Muscle layer of colon (tissue), 2 donors: ENCODE data around the gene KXD1.
"Not testable (repeated sequence)": the region's sequence is repeated elsewhere in the genome, so short reads cannot be mapped to it uniquely, and the experiment has no call there.

Experiments used
- H3K27ac ChIP-seq: one replicate; pipeline ENCODE4 v1.7.0; 2013; ENCODE audit warnings: low read depth, mild to moderate bottlenecking, low read length, moderate library complexity
- H3K27me3 ChIP-seq, 2 donors: one replicate each; pipeline ENCODE4 v1.7.0; 2013; ENCODE audit warnings: low read length in 2 of 2, mild to moderate bottlenecking in 2 of 2; ENCODE audit not compliant: insufficient read depth in 2 of 2, control insufficient read depth in 1 of 2
- H3K36me3 ChIP-seq: one replicate; pipeline ENCODE4 v1.7.0; 2013; ENCODE audit warnings: mild to moderate bottlenecking, low read length; ENCODE audit not compliant: insufficient read depth
- H3K4me1 ChIP-seq: one replicate; pipeline ENCODE4 v1.7.0; 2013; ENCODE audit warnings: mild to moderate bottlenecking, low read length; ENCODE audit not compliant: insufficient read depth
- H3K4me3 ChIP-seq, 2 donors: one replicate each; pipeline ENCODE4 v1.7.0; 2013; ENCODE audit warnings: low read length in 2 of 2, low read depth in 1 of 2, mild to moderate bottlenecking in 1 of 2, moderate library complexity in 1 of 2
- H3K9ac ChIP-seq: one replicate; pipeline ENCODE4 v1.7.0; 2013; ENCODE audit warnings: low read length
- H3K9me3 ChIP-seq: one replicate; pipeline ENCODE4 v1.7.0; 2013; ENCODE audit warnings: mild to moderate bottlenecking, low read length
- donor health status: abdominal sarcoma.
- donor health status: Adenocarcinoma of cecum.

The KXD1 gene

GRCh38 chr19:18587962-18588610, 30.4 kb downstream of the KXD1 start:
- Histone ChIP-seq H3K4me1 (peaks cover 12% of the 10 kb centered on the region), H3K9me3 (no peaks in the 10 kb centered on the region)

GRCh38 chr19:18588611-18589379, 31.1 kb downstream of the KXD1 start, which contains the start of gene REX1BD:
Gene REX1BD (plus strand): TSS chr19:18588798. CDS start chr19:18588802, 4 bp downstream.
- H3K9ac ChIP-seq: peak within 1 kb of the TSS; percentile 39
- H3K9me3 ChIP-seq: no peaks in the 10 kb centered on the region
- H3K36me3 ChIP-seq: peaks cover 7% of the 10 kb centered on the region
- peak within 1 kb of the TSS; percentile 30 to 75 for H3K4me3 ChIP-seq
- H3K27ac ChIP-seq: peak within 1 kb of the TSS; percentile 88
- peaks cover 12% of the 10 kb centered on the region for H3K4me1 ChIP-seq
- no peaks in the 10 kb centered on the region for H3K27me3 ChIP-seq

More at GRCh38 chr19:18587962-18588610, 30.4 kb downstream of the KXD1 start:
- H3K27me3 ChIP-seq: no peaks in the 10 kb centered on the region
- peak overlapping the region; percentile 30 to 75 for H3K4me3 ChIP-seq
- no peak overlapping the region for H3K9ac ChIP-seq
- peaks cover 7% of the 10 kb centered on the region for H3K36me3 ChIP-seq
- peak overlapping the region; percentile 88 for H3K27ac ChIP-seq

GRCh38 chr19:18589380-18590272, 32.0 kb downstream of the KXD1 start:
- H3K36me3 ChIP-seq: peaks cover 7% of the 10 kb centered on the region
- H3K9ac ChIP-seq: peak overlapping the region; percentile 39
- H3K4me3 ChIP-seq: peak overlapping the region; percentile 30 to 75
- H3K27ac ChIP-seq: peak overlapping the region; percentile 88
- H3K9me3 ChIP-seq: no peaks in the 10 kb centered on the region
- H3K4me1 ChIP-seq: peaks cover 17% of the 10 kb centered on the region
- H3K27me3 ChIP-seq: no peaks in the 10 kb centered on the region

- no peak overlapping the region for H3K4me3 ChIP-seq
- H3K9ac ChIP-seq: no peak overlapping the region
- no peak overlapping the region for H3K27ac ChIP-seq
These were observed 32.9 kb downstream of the KXD1 start for GRCh38 chr19:18590273-18591272.

GRCh38 chr19:18591735-18592385, 34.2 kb downstream of the KXD1 start:
- peaks cover 0 to 8% of the 10 kb centered on the region in 2 donors for H3K27me3 ChIP-seq
- H3K9me3 ChIP-seq: no peaks in the 10 kb centered on the region
- H3K4me1 ChIP-seq: peaks cover 20% of the 10 kb centered on the region
- no peak overlapping the region for H3K4me3 ChIP-seq
- peaks cover 7% of the 10 kb centered on the region for H3K36me3 ChIP-seq
- no peak overlapping the region for H3K9ac ChIP-seq
- H3K27ac ChIP-seq: no peak overlapping the region

More at GRCh38 chr19:18590273-18591272, 32.9 kb downstream of the KXD1 start:
- Histone ChIP-seq H3K27me3 (no peaks in the 10 kb centered on the region), H3K4me1 (peaks cover 20% of the 10 kb centered on the region), H3K9me3 (no peaks in the 10 kb centered on the region), H3K36me3 (peaks cover 7% of the 10 kb centered on the region)

- H3K27ac ChIP-seq, H3K36me3 ChIP-seq, H3K4me3 ChIP-seq, H3K9me3 ChIP-seq, H3K9ac ChIP-seq: not testable (repeated sequence)
- Histone ChIP-seq H3K4me1 (peaks cover 20% of the 10 kb centered on the region), H3K27me3 (peaks cover 0 to 16% of the 10 kb centered on the region in 2 donors)
These were observed 35.1 kb downstream of the KXD1 start for GRCh38 chr19:18592732-18593131.

- Histone ChIP-seq H3K27ac (no peak overlapping the region), H3K36me3 (peaks cover 7% of the 10 kb centered on the region), H3K9me3 (no peaks in the 10 kb centered on the region), H3K27me3 (peaks cover 0 to 24% of the 10 kb centered on the region in 2 donors), H3K4me3 (no peak overlapping the region), H3K9ac (no peak overlapping the region), H3K4me1 (peaks cover 16% of the 10 kb centered on the region)
These were observed 35.9 kb downstream of the KXD1 start for GRCh38 chr19:18593367-18594095.

- no peak overlapping the region for H3K27ac ChIP-seq
- peak overlapping the region; percentile 6 to 50 for H3K4me3 ChIP-seq
- H3K4me1 ChIP-seq: peaks cover 16% of the 10 kb centered on the region
- H3K9ac ChIP-seq: peak overlapping the region; percentile 33
- H3K9me3 ChIP-seq: no peaks in the 10 kb centered on the region
- H3K27me3 ChIP-seq: peaks cover 0 to 31% of the 10 kb centered on the region in 2 donors
- peaks cover 7% of the 10 kb centered on the region for H3K36me3 ChIP-seq
These were observed 36.6 kb downstream of the KXD1 start for GRCh38 chr19:18594096-18594823.

GRCh38 chr19:18594824-18595373, 37.2 kb downstream of the KXD1 start:
- peaks cover 7% of the 10 kb centered on the region for H3K36me3 ChIP-seq
- H3K9ac ChIP-seq: peak overlapping the region; percentile 33
- H3K4me1 ChIP-seq: peaks cover 12% of the 10 kb centered on the region
- H3K9me3 ChIP-seq: no peaks in the 10 kb centered on the region
- no peak overlapping the region for H3K27ac ChIP-seq
- H3K27me3 ChIP-seq: peaks cover 0 to 38% of the 10 kb centered on the region in 2 donors
- peak overlapping the region in 1 of 2 donors; percentile 50 for H3K4me3 ChIP-seq
